Keratinocyte (primary cell): ENCODE results near the gene MTOR. TPM values are rescaled to one million over a fixed set of nuclear protein-coding genes. Genes with fewer than 3 reads are reported as not detected.

Experiments used
- DNase-seq: peaks from one replicate; pipeline ENCODE4 v3.0.0-alpha.2; 2011; ENCODE audit warnings: low read depth, missing footprints, low spot score
- FAIRE-seq: peaks from 2 replicates; lab custom pipeline; 2011; peaks lifted over from hg19 to GRCh38; lab: Jason Lieb, UNC
- H2AFZ ChIP-seq: 2 replicates; pipeline ENCODE4 v1.6.0; 2012; ENCODE audit warnings: low read length, control low read depth, inconsistent platforms; ENCODE audit not compliant: control insufficient read depth
- H3K27ac ChIP-seq: 2 replicates; pipeline ENCODE4 v1.5.1; 2011; ENCODE audit warnings: low read length; ENCODE audit not compliant: control insufficient read depth, insufficient read depth
- H3K27me3 ChIP-seq: 3 replicates; pipeline ENCODE4 v1.6.0; 2011; ENCODE audit warnings: low read length; ENCODE audit not compliant: control insufficient read depth, insufficient read depth; ENCODE audit errors: extremely low read depth
- H3K36me3 ChIP-seq, 2 experiments: 2 replicates in 1 of 2; 3 replicates in 1 of 2; pipeline ENCODE4 v1.5.1; 2011; ENCODE audit warnings: low read length in 2 of 2, mild to moderate bottlenecking in 1 of 2; ENCODE audit not compliant: control insufficient read depth in 2 of 2, insufficient read depth in 2 of 2; ENCODE audit errors: extremely low read depth in 1 of 2
- H3K4me1 ChIP-seq: 3 replicates; pipeline ENCODE4 v1.5.1; 2011; ENCODE audit warnings: low read length; ENCODE audit not compliant: control insufficient read depth, insufficient read depth; ENCODE audit errors: extremely low read depth
- H3K4me2 ChIP-seq: 3 replicates; pipeline ENCODE4 v1.6.0; 2011; ENCODE audit warnings: low read depth, low read length; ENCODE audit not compliant: control insufficient read depth, insufficient read depth; ENCODE audit errors: extremely low read depth
- H3K4me3 ChIP-seq, 3 experiments: fragments of 200-600 bp in 1 of 3; sonication (generic) in 1 of 3; 2 replicates in 2 of 3; 3 replicates in 1 of 3; pipeline ENCODE4 v1.5.1; 2011 to 2016; ENCODE audit warnings: low read length in 3 of 3, mild to moderate bottlenecking in 3 of 3, control low read depth in 2 of 3, inconsistent platforms in 1 of 3, low read depth in 1 of 3, mixed read lengths in 1 of 3, mixed run types in 1 of 3, moderate library complexity in 1 of 3; ENCODE audit not compliant: control insufficient read depth in 2 of 3, insufficient read depth in 2 of 3; ENCODE audit errors: extremely low read depth in 1 of 3
- H3K79me2 ChIP-seq: 2 replicates; pipeline ENCODE4 v1.6.0; 2012; ENCODE audit warnings: low read length; ENCODE audit not compliant: control insufficient read depth, insufficient read depth
- H3K9ac ChIP-seq: 3 replicates; pipeline ENCODE4 v1.6.0; 2011; ENCODE audit warnings: low read length; ENCODE audit not compliant: control insufficient read depth, insufficient read depth; ENCODE audit errors: extremely low read depth
- H3K9me1 ChIP-seq: 3 replicates; pipeline ENCODE4 v1.6.0; 2011; ENCODE audit warnings: low read length; ENCODE audit not compliant: control insufficient read depth, insufficient read depth; ENCODE audit errors: extremely low read depth
- H3K9me3 ChIP-seq: 2 replicates; pipeline ENCODE4 v1.5.1; 2012; ENCODE audit warnings: low read depth, low read length; ENCODE audit not compliant: control insufficient read depth
- H4K20me1 ChIP-seq: 3 replicates; pipeline ENCODE4 v1.6.0; 2011; ENCODE audit warnings: low read length; ENCODE audit not compliant: control insufficient read depth, insufficient read depth; ENCODE audit errors: extremely low read depth
- CTCF ChIP-seq, 3 experiments: IDR thresholded peaks in 1 of 3; conservative IDR thresholded peaks in 1 of 3; optimal IDR thresholded peaks in 1 of 3; 2 replicates in 2 of 3; 3 replicates in 1 of 3; pipeline versions ENCODE3 to v1.5.1; 2011; ENCODE audit warnings: low read length in 3 of 3, mild to moderate bottlenecking in 3 of 3, moderate library complexity in 2 of 3, control low read depth in 1 of 3, inconsistent platforms in 1 of 3; ENCODE audit not compliant: insufficient read depth in 2 of 3; ENCODE audit errors: extremely low read depth in 1 of 3
- EZH2 ChIP-seq: IDR thresholded peaks from one replicate; pipeline ENCODE4 v1.6.1; 2012; ENCODE audit warnings: inconsistent platforms, mild to moderate bottlenecking, low read length, moderate library complexity
- dilution Hi-C: fragments of 300-500 bp; cut with MboI; formaldehyde crosslinking; loops from one replicate; pipeline ENCODE4 v1.7.0; 2020; ENCODE audit warnings: low sequenced_read_pairs; ENCODE audit not compliant: extremely low pct_ligation_motif_present
- polyA plus RNA-seq, 5 experiments: library from polyadenylated mRNA; depleted of rRNA in 3 of 5; stranded (reverse) in 3 of 5; stranded (forward) in 1 of 5; unstranded in 1 of 5; fragments of >200 nt; gene quantifications; 1 replicate in 1 of 5; 2 replicates in 3 of 5; 3 replicates in 1 of 5; pipeline versions ENCODE4 v1.2.1 to v1.2.3, GENCODE V29; 2011 to 2012; ENCODE audit warnings: missing spikeins in 2 of 5, low read depth in 1 of 5, low replicate concordance in 1 of 5

MTOR gene
- polyA plus RNA-seq, 1 donor (not counting 4 experiments of a cell fraction or from before 2014, with no cell fraction given): 31.5 TPM

- FAIRE-seq (no peak), DNase-seq (no peak)
- H3K9ac ChIP-seq: no peak overlapping the region
- no peak overlapping the region for H3K4me2 ChIP-seq
- peaks cover 8 to 14% of the 10 kb centered on the region in 2 experiments for H3K36me3 ChIP-seq
- no peak overlapping the region for H3K4me3 ChIP-seq
- no peak overlapping the region for H2AFZ ChIP-seq
- H3K27me3 ChIP-seq: no peaks in the 10 kb centered on the region
- TF ChIP-seq EZH2 (no peak), CTCF (optimal IDR thresholded peaks at IDR 0.05 in 1 of 3, IDR thresholded peaks at IDR 0.05 in 1 of 3, conservative IDR thresholded peaks at IDR 0.05 in 1 of 3; ENCODE audit: extremely low read depth in 1 of 3, insufficient read depth in 2 of 3, low read length in 3 of 3) (no peak)
- dilution Hi-C loops: no loop called here
- no peak overlapping the region for H3K27ac ChIP-seq
- no peaks in the 10 kb centered on the region for H3K9me1 ChIP-seq
- peaks cover 5% of the 10 kb centered on the region for H3K79me2 ChIP-seq
- peaks cover 9% of the 10 kb centered on the region for H4K20me1 ChIP-seq
- H3K4me1 ChIP-seq: no peaks in the 10 kb centered on the region
- H3K9me3 ChIP-seq: no peaks in the 10 kb centered on the region
Observed at GRCh38 chr1:11283151-11283550, 20.8 kb upstream of the MTOR start.

GRCh38 chr1:11281518-11282331, 19.4 kb upstream of the MTOR start:
- TF ChIP-seq EZH2 (no peak), CTCF (optimal IDR thresholded peaks at IDR 0.05 in 1 of 3, IDR thresholded peaks at IDR 0.05 in 1 of 3, conservative IDR thresholded peaks at IDR 0.05 in 1 of 3; ENCODE audit: extremely low read depth in 1 of 3, insufficient read depth in 2 of 3, low read length in 3 of 3) (no peak)
- dilution Hi-C loops: no loop called here
- H3K27ac ChIP-seq: no peak overlapping the region
- H3K9me1 ChIP-seq: no peaks in the 10 kb centered on the region
- no peak for FAIRE-seq
- H3K4me3 ChIP-seq: no peak overlapping the region
- no peaks in the 10 kb centered on the region for H3K9me3 ChIP-seq
- no peaks in the 10 kb centered on the region for H3K27me3 ChIP-seq
- no peak overlapping the region for H2AFZ ChIP-seq
- H3K79me2 ChIP-seq: peaks cover 5% of the 10 kb centered on the region
- H4K20me1 ChIP-seq: peaks cover 9% of the 10 kb centered on the region
- no peak overlapping the region for H3K9ac ChIP-seq
- H3K36me3 ChIP-seq: peaks cover 5 to 13% of the 10 kb centered on the region in 2 experiments
- no peak for DNase-seq
- H3K4me1 ChIP-seq: no peaks in the 10 kb centered on the region
- H3K4me2 ChIP-seq: no peak overlapping the region
